Body of pancreas (tissue), 4 donors: ENCODE results near the gene MSH2. TPM values are rescaled to one million over a fixed set of nuclear protein-coding genes. Genes with fewer than 3 reads are reported as not detected.

Experiments
- ATAC-seq: fragments of 150-250 bp; one replicate; pipeline ENCODE4 v1.9.1; 2016
- DNase-seq, 4 donors: peaks; one replicate each; pipeline ENCODE4 v3.0.0-alpha.2; 2019
- H3K27ac ChIP-seq, 4 donors: fragments of 200-600 bp; sonication (generic); 1 replicate in 3 of 4; 2 replicates in 1 of 4; pipeline versions ENCODE4 v1.5.1 to v1.6.1; 2016 to 2019; ENCODE audit warnings: mild to moderate bottlenecking in 1 of 4, mixed read lengths in 1 of 4, moderate library complexity in 1 of 4
- H3K27me3 ChIP-seq, 2 donors: fragments of 200-600 bp; sonication (generic); one replicate each; pipeline ENCODE4 v1.6.0; 2016; ENCODE audit warnings: mild to moderate bottlenecking in 1 of 2
- H3K36me3 ChIP-seq, 2 donors: fragments of 200-600 bp; sonication (generic); replicated peaks in 1 of 2; 2 replicates each; pipeline ENCODE4 v1.5.1; 2016; ENCODE audit warnings: low read depth in 2 of 2; ENCODE audit not compliant: insufficient read depth in 1 of 2
- H3K4me1 ChIP-seq: fragments of 200-600 bp; sonication (generic); one replicate; pipeline ENCODE4 v1.6.0; 2016
- H3K4me3 ChIP-seq, 2 donors: fragments of 200-600 bp; sonication (generic); 1 replicate in 1 of 2; 2 replicates in 1 of 2; pipeline ENCODE4 v1.5.1; 2016 to 2019
- H3K9me3 ChIP-seq, 3 donors: fragments of 200-600 bp; sonication (generic); 1 replicate in 2 of 3; 2 replicates in 1 of 3; pipeline ENCODE4 v1.5.1; 2016
- POLR2A ChIP-seq, 3 donors: fragments of 450-650 bp; IDR thresholded peaks; one replicate each; pipeline ENCODE4 v1.6.1; 2016; ENCODE audit warnings: antibody characterized with exemption in 3 of 3, mild to moderate bottlenecking in 2 of 3
- WGBS, 2 donors: methylation state at CpG; one replicate each; pipeline ENCODE4 v1.1.5; 2017; 5-methylcytosine and 5-hydroxymethylcytosine counted together
- intact Hi-C: fragments of 100-400 bp; cut with DNase I; formaldehyde crosslinking; loops from one replicate; pipeline ENCODE4 v1.15.1; 2023
- total RNA-seq, 2 donors: library from RNA; depleted of rRNA; stranded (reverse); fragments of >200 nt; gene quantifications; one replicate each; pipeline ENCODE4 v1.1.0, GENCODE V29; 2016
- TF ChIP-seq, protein P1 (sequence below), 7 experiments: fragments of 450-650 bp in 4 of 7; fragments of 200-600 bp in 3 of 7; sonication (generic) in 3 of 7; IDR thresholded peaks; one replicate each; pipeline ENCODE4 v1.5.1; 2016 to 2019; ENCODE audit warnings: antibody characterized with exemption in 7 of 7

Gene MSH2
- total RNA-seq, 2 donors from 2014 or later, result 9.9 TPM

DNA sequence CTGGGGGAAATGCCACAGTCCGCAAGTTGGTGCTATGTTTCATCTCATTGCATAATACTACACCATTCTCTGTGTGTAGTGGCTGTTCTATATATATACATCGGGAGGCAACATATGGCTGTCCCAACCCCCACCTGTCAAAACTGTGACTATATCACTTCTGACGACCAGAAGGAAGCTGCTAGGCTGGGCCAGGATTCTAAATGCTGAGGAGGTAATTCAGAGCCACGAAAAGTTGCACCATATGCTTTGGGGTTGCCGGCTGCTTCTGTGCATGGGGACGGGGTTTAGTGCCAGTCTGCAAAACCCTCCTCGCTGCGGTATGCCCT, 117.3 kb downstream of the MSH2 start:
- H3K4me1 ChIP-seq, result peaks cover 14% of the 10 kb centered on the region
- WGBS, 2 donors, result 41 to 70% methylated on average over 8 of the region's 8 CpGs
- H3K36me3 ChIP-seq, result no peaks in the 10 kb centered on the region
- DNase-seq (no peak), ATAC-seq (no peak)
- no peaks in the 10 kb centered on the region for H3K9me3 ChIP-seq
- TF ChIP-seq, protein P1, sequence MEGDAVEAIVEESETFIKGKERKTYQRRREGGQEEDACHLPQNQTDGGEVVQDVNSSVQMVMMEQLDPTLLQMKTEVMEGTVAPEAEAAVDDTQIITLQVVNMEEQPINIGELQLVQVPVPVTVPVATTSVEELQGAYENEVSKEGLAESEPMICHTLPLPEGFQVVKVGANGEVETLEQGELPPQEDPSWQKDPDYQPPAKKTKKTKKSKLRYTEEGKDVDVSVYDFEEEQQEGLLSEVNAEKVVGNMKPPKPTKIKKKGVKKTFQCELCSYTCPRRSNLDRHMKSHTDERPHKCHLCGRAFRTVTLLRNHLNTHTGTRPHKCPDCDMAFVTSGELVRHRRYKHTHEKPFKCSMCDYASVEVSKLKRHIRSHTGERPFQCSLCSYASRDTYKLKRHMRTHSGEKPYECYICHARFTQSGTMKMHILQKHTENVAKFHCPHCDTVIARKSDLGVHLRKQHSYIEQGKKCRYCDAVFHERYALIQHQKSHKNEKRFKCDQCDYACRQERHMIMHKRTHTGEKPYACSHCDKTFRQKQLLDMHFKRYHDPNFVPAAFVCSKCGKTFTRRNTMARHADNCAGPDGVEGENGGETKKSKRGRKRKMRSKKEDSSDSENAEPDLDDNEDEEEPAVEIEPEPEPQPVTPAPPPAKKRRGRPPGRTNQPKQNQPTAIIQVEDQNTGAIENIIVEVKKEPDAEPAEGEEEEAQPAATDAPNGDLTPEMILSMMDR (IDR thresholded peaks at IDR 0.05), result no peak
- TF ChIP-seq POLR2A (IDR thresholded peaks at IDR 0.05), result no peak
- H3K27me3 ChIP-seq, result no peaks in the 10 kb centered on the region
- no peak overlapping the region for H3K4me3 ChIP-seq
- H3K27ac ChIP-seq, result no peak overlapping the region
- intact Hi-C loops, result no loop called here

DNA sequence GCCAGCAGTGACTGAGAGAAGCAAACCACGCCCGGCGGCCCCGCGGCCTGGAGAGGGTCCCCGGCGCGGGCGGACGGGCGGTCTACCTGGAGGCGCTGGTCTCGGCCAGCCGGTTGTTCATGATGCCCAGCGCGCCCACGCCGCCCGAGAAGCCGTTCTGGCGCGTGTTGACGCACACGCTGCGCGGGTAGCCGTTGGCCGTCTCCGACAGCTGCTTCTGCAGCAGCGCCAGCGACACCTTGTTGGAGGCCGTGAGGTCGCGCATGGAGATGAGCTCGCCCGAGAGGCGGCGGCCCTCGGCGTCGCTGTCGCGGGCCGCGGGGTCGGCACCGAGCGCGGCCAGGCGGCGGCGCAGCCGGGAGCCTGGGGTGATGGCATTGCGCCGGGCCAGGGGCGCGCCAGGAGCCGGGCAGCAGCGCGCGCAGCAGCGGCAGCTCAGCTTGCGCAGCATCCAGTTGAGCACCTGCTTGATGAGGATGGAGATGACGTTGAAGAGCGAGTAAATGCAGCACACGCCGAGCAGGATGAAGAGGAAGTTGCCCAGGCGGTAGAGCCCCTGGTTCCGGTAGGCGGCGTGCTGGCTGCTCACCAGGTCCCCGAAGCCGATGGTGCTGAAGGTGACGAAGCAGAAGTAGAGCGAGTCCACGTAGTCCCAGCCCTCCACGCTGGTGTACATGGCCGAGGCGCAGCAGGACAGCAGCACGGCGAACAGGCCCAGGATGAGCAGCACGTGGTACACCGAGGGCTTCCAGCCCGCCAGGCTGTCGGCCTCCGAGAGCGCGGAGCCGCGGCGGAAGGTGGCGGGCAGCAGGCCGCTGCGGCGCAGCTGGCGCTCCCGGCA, 118.1 kb downstream of the MSH2 start:
- ATAC-seq (peak; percentile 66), DNase-seq (peak; percentile 41 to 64 (median 59))
- H3K36me3 ChIP-seq, result no peaks in the 10 kb centered on the region
- intact Hi-C loops, result no loop called here
- H3K27ac ChIP-seq, result peak overlapping the region in 1 of 4 donors; percentile 6
- no peaks in the 10 kb centered on the region for H3K9me3 ChIP-seq
- TF ChIP-seq, protein P1 (IDR thresholded peaks at IDR 0.05), result peak in 4 of 7 experiments; percentile 22 to 37 (median 34)
- no peak for TF ChIP-seq POLR2A (IDR thresholded peaks at IDR 0.05)
- H3K27me3 ChIP-seq, result no peaks in the 10 kb centered on the region
- WGBS, 2 donors, result 2% methylated on average over 25 to 97 of the region's 97 CpGs
- H3K4me3 ChIP-seq, result no peak overlapping the region
- peaks cover 14% of the 10 kb centered on the region for H3K4me1 ChIP-seq

- no peaks in the 10 kb centered on the region for H3K9me3 ChIP-seq
- H3K27me3 ChIP-seq, result no peaks in the 10 kb centered on the region
- 14 to 30% methylated on average over 16 to 22 of the region's 22 CpGs for WGBS, 2 donors
- TF ChIP-seq POLR2A (IDR thresholded peaks at IDR 0.05), result no peak
- TF ChIP-seq, protein P1 (IDR thresholded peaks at IDR 0.05), result no peak
- no peaks in the 10 kb centered on the region for H3K36me3 ChIP-seq
- H3K4me1 ChIP-seq, result peaks cover 14% of the 10 kb centered on the region
- no peak overlapping the region for H3K4me3 ChIP-seq
- DNase-seq (no peak), ATAC-seq (no peak)
- no peak overlapping the region for H3K27ac ChIP-seq
- intact Hi-C loops, result no loop called here
These were observed 118.8 kb downstream of the MSH2 start for GRCh38 chr2:47521666-47522285.

DNA sequence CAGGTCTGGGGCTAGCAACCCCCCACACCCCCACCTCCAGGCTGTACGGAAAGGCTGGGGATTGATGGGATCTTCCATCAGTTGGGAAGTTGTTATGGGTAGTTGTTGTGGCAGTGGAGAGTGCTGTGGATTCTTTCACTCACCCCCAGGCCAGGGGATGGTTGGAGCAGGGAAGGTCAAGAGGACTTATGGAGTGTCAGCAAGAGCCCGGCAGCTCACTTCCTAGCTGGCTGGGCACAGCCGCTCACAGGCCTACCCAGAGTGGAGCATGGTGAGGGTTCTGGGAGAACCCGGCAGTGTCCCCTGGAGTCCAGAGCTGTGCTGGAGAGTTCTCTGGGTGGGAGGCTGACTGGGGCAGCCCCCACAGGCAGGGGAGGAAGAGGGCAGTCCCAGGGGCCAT, 122.2 kb downstream of the MSH2 start:
- WGBS, 2 donors, result 87 to 89% methylated on average over 3 to 4 of the region's 4 CpGs
- no peaks in the 10 kb centered on the region for H3K27me3 ChIP-seq
- peaks cover 14% of the 10 kb centered on the region for H3K4me1 ChIP-seq
- DNase-seq, result no peak
- TF ChIP-seq, protein P1 (IDR thresholded peaks at IDR 0.05), result no peak
- TF ChIP-seq POLR2A (IDR thresholded peaks at IDR 0.05), result no peak
- no peak overlapping the region for H3K27ac ChIP-seq
- no peak overlapping the region for H3K4me3 ChIP-seq
- H3K9me3 ChIP-seq, result no peaks in the 10 kb centered on the region
- H3K36me3 ChIP-seq, result no peaks in the 10 kb centered on the region
- ATAC-seq, result no peak
- intact Hi-C loops, result no loop called here
